ENCODE results near the gene CPA1.

The CPA1 gene

GRCh38 chr7:130351791-130352090, 28.6 kb upstream of the CPA1 start:
- Histone ChIP-seq H3K4me1 (ENCODE audit: control insufficient read depth, low read length) (no peaks in the 10 kb centered on the region), H3K4me3 (ENCODE audit: low read length) (no peak overlapping the region), H3F3A (ENCODE audit: control insufficient read depth, insufficient read depth) (no peaks in the 10 kb centered on the region), H3K27ac (ENCODE audit: low read depth, low read length) (no peak overlapping the region), H4K20me1 (ENCODE audit: control insufficient read depth, insufficient read depth, low read depth, low read length) (no peaks in the 10 kb centered on the region), H3K36me3 (ENCODE audit: control insufficient read depth, low read length) (no peaks in the 10 kb centered on the region), H3K9me2 (replicated peaks; ENCODE audit: control insufficient read depth, low read length) (no peaks in the 10 kb centered on the region), H3K9me3 (ENCODE audit: control insufficient read depth, insufficient read depth, low read length) (no peaks in the 10 kb centered on the region), H3K27me3 (ENCODE audit: control insufficient read depth, low read length) (peaks cover 4% of the 10 kb centered on the region; the same call in 1 of the 2 replicates), H3K4me2 (ENCODE audit: low read length) (no peak overlapping the region), H3K79me2 (ENCODE audit: control insufficient read depth, low read length) (no peaks in the 10 kb centered on the region)
- TF ChIP-seq, protein P1, sequence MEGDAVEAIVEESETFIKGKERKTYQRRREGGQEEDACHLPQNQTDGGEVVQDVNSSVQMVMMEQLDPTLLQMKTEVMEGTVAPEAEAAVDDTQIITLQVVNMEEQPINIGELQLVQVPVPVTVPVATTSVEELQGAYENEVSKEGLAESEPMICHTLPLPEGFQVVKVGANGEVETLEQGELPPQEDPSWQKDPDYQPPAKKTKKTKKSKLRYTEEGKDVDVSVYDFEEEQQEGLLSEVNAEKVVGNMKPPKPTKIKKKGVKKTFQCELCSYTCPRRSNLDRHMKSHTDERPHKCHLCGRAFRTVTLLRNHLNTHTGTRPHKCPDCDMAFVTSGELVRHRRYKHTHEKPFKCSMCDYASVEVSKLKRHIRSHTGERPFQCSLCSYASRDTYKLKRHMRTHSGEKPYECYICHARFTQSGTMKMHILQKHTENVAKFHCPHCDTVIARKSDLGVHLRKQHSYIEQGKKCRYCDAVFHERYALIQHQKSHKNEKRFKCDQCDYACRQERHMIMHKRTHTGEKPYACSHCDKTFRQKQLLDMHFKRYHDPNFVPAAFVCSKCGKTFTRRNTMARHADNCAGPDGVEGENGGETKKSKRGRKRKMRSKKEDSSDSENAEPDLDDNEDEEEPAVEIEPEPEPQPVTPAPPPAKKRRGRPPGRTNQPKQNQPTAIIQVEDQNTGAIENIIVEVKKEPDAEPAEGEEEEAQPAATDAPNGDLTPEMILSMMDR (IDR thresholded peaks at IDR 0.05; ENCODE audit: low read depth, low read length, poor library complexity, severe bottlenecking) = no peak
- no peak for TF ChIP-seq EZH2phosphoT487 (IDR thresholded peaks at IDR 0.05; ENCODE audit: borderline replicate concordance, low read length)

GRCh38 chr7:130352194-130353074, 27.9 kb upstream of the CPA1 start:
- no peaks in the 10 kb centered on the region for H3F3A ChIP-seq (ENCODE audit: control insufficient read depth, insufficient read depth)
- no peaks in the 10 kb centered on the region for H3K9me2 ChIP-seq (replicated peaks; ENCODE audit: control insufficient read depth, low read length)
- no peaks in the 10 kb centered on the region for H3K79me2 ChIP-seq (ENCODE audit: control insufficient read depth, low read length)
- no peak overlapping the region for H3K27ac ChIP-seq (ENCODE audit: low read depth, low read length)
- no peaks in the 10 kb centered on the region for H3K36me3 ChIP-seq (ENCODE audit: control insufficient read depth, low read length)
- H3K4me2 ChIP-seq (ENCODE audit: low read length) = no peak overlapping the region
- H4K20me1 ChIP-seq (ENCODE audit: control insufficient read depth, insufficient read depth, low read depth, low read length) = no peaks in the 10 kb centered on the region
- H3K9me3 ChIP-seq (ENCODE audit: control insufficient read depth, insufficient read depth, low read length) = no peaks in the 10 kb centered on the region
- H3K4me1 ChIP-seq (ENCODE audit: control insufficient read depth, low read length) = no peaks in the 10 kb centered on the region
- peaks cover 4% of the 10 kb centered on the region; the same call in 1 of the 2 replicates for H3K27me3 ChIP-seq (ENCODE audit: control insufficient read depth, low read length)
- TF ChIP-seq EZH2phosphoT487 (IDR thresholded peaks at IDR 0.05; ENCODE audit: borderline replicate concordance, low read length) = no peak
- H3K4me3 ChIP-seq (ENCODE audit: low read length) = no peak overlapping the region

GRCh38 chr7:130353196-130353595, 27.1 kb upstream of the CPA1 start:
- H3K4me1 ChIP-seq (ENCODE audit: control insufficient read depth, low read length) = no peaks in the 10 kb centered on the region
- H3K27ac ChIP-seq (ENCODE audit: low read depth, low read length) = no peak overlapping the region
- TF ChIP-seq, protein P1 (IDR thresholded peaks at IDR 0.05; ENCODE audit: low read depth, low read length, poor library complexity, severe bottlenecking) = no peak
- no peak for TF ChIP-seq EZH2phosphoT487 (IDR thresholded peaks at IDR 0.05; ENCODE audit: borderline replicate concordance, low read length)

More at GRCh38 chr7:130353196-130353595, 27.1 kb upstream of the CPA1 start:
- Histone ChIP-seq H4K20me1 (ENCODE audit: control insufficient read depth, insufficient read depth, low read depth, low read length) (no peaks in the 10 kb centered on the region), H3K27me3 (ENCODE audit: control insufficient read depth, low read length) (peaks cover 4% of the 10 kb centered on the region; the same call in 1 of the 2 replicates), H3K9me3 (ENCODE audit: control insufficient read depth, insufficient read depth, low read length) (no peaks in the 10 kb centered on the region), H3K4me2 (ENCODE audit: low read length) (no peak overlapping the region), H3K4me3 (ENCODE audit: low read length) (no peak overlapping the region), H3K79me2 (ENCODE audit: control insufficient read depth, low read length) (no peaks in the 10 kb centered on the region), H3F3A (ENCODE audit: control insufficient read depth, insufficient read depth) (no peaks in the 10 kb centered on the region), H3K9me2 (replicated peaks; ENCODE audit: control insufficient read depth, low read length) (no peaks in the 10 kb centered on the region), H3K36me3 (ENCODE audit: control insufficient read depth, low read length) (no peaks in the 10 kb centered on the region)

Measured in DOHH2 (cell line).